HG02642 (cell line): Measurements from ENCODE around the gene TMEM109.

Experiments
- ATAC-seq: cut with Tn5 transposase; IDR thresholded peaks from one replicate; pipeline ENCODE4 v1.9.1; 2021; ENCODE audit warnings: mild to moderate bottlenecking; ENCODE audit not compliant: unreplicated experiment, poor library complexity

The TMEM109 gene

DNA sequence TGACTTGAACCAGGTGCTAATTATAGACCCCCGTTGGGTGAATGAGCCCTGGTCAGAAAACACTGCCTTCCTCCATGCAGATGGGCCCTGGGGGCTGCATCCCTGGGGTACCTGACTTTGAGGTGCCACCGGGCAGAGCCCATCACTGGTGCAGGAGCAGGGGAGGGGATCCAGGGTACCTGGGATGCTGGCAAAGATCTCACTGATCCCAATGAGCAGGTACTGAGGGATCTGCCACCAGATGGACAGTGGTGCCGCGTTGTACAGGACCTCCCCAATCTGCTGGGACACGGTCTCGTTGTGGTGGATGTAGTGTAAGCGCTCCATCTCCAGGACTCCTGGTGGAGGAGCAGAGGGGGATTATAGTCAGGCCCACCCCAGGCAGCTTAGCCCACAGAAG lies 25.3 kb downstream of the TMEM109 start:
- no peak for ATAC-seq

DNA sequence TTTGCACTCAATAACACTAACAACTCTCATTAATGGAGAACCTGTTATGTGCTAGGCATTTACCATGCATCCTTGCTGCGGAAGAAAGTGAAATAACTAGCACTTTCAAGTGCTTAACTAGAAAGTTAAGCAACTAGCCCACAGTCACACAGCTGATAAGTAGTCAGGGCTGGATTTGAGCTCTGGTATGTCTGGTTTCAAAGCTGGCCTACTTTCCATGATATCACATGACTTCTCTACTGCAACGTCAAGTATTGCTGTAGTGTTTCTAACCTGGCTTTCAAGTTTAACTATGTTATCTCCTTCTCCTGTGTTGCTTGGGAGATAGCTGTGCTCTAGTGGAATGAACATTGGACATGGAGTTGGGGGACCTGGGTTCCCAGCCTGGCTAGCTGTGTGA lies 25.9 kb downstream of the TMEM109 start:
- ATAC-seq = no peak

DNA sequence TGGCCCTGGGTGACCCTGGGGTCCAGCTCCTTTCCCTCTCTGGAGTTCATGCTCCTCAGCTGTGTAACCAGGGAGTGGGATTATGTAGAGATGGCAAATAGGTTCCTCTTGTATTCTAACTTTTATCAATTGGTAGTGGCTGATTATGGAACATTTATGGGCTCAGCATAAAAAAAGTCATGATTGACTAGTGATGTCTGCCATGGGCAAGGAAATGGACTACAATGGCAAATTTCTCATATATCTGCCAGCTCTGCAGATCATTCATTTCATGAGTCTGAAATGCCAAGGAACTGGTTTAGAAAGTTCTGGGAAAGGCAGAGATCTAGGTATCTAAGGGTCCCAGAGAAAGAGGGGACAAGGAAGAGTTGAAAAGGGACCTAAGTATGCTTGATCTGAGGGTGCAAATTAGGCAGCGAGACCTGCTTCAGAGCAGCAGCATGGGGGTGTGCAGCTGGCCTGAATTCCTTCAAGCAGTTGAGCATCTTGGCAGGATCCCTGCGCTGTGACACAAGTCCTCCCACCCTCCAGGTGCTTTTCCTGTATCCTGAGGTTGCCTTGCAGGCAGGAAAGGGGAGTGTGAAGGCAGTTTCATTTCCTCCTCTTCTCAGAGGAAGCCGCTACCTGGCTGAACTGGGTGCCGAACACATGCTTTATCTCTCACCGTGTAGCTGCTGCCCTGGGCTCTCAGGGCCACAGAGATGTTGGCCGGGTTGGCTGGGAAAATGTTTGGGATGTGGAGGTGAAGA lies 27.6 kb downstream of the TMEM109 start:
- ATAC-seq = no peak

DNA sequence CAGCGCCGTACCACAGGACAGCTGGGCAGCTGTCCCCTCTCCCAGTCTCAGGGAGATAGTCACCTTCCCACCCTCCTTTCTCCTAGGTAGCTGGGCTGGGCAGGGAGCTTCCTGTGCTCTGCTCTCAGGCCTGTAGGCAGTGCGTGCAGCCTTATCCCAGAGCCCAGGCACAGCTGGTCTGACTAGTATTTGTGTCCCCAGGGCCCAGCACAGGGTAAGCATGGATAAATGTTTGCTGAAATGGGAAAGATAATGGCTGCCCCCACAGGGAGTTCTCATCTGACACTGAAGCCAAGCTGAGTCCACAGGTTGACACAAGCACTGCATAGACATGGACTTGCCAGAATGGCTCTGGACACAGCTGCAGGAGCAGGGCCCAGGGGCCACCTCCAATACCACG lies 28.3 kb downstream of the TMEM109 start:
- ATAC-seq = no peak

DNA sequence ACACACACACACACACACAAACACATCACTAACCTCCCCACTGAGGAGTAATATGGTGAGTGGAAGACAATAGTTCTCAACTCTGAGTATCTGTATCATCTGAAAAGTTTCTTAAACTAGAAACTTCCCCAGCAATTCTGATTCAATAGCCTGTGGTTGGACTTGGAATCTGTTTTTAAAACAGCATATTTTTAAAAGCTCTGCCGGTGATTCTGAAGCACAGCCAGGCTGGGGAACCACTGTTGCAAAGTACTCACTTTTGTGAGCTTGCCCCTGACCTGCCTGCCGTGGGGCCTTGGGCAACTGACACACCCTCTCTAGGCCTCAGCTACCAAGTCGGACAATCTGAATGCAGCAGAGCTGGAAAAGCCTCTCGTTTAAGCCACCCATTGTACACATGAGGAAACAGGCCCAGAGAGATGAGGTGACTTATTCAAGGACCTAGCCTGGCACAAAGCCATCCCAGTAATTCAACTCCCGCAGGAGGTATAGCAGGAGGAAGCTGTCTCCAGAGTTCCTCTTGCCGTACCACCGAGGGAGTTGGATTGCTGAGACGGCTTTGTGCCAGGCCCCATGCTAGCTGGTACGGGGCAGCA lies 29.1 kb downstream of the TMEM109 start:
- ATAC-seq = no peak

DNA sequence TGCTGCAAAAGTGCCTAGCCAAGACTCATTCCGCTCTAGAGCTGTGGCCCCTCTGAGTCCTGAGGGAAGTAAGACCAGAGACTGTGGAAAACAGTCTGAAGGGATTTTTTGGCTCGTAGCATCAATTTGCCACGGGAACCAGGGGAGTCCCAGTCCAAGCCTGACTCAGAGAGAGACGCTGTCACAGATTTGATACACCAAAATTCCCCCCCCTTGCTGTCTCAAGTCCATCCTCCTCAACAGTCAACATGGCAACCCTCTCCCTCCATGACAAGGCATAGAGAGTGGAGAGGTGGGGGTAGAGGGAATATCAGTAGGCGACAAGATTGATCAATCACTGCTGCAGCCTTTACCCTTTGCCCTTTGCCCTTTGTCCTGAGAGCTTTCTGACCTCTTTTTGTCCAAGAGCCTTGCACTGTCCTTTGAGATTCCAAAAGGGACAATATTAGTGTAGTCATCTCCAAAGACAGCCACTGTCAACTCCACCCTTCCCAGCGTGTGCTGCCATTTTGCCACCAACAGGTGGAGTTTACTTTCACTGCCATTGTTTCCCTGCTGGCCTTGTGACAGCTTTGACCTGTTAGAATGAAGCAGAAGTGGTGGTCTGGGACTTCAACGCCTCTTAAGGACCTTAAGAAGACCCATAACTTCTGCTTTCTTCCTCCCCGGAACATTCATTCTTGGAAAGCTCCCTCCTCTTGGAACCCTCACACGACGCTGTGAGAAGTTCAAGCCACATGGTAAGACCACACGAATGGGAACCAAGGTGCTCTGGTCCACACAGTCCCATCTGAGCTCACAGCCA lies 30.7 kb downstream of the TMEM109 start:
- ATAC-seq = no peak

DNA sequence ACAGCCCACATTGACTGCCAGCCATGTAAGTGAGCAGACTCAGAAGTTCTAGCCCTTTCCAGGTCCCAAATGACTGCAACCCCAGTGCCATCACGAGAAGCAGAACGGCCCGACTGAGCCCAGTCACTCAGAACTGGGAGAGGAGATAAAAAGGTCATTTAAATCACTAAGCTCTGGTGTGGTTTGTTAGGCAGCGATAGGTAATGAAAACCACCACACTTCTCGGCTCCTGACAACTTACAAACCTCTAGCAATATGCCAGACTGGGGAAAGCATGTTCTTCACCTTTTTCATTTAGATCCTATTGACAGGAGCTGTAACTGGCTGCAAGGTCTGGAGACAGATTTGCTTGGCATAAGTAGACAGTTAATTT lies 31.3 kb downstream of the TMEM109 start:
- ATAC-seq = no peak

DNA sequence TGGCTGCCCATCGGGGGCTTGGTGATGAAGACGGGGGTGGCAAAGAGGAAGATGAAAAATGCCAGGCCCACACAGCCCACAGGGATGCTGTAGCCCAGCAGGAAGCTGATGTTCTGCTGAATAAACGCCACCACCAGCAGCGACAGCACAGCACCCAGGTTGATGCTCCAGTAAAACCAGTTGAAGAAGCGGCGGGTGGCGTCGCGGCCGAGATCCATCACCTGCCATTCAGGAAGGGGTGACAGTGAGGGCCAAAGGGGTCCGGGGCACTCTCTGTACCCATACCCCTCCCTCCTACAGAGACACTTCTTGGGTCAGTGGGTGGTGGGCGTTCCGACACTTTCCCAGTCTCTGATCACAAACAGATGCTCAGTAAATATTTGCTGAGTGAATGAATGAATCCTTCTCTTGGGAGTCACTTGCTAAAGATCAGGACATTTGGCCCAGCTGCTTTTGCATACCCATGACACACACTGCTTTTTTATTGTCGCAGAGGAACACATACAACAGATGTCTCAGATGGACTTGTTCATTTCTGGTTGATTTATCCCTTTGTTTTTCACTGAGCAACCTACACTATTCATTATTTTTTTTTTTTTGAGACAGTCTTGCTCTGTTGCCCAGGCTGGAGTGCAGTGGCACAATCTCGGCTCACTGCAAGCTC lies 32.8 kb downstream of the TMEM109 start:
- ATAC-seq = no peak

DNA sequence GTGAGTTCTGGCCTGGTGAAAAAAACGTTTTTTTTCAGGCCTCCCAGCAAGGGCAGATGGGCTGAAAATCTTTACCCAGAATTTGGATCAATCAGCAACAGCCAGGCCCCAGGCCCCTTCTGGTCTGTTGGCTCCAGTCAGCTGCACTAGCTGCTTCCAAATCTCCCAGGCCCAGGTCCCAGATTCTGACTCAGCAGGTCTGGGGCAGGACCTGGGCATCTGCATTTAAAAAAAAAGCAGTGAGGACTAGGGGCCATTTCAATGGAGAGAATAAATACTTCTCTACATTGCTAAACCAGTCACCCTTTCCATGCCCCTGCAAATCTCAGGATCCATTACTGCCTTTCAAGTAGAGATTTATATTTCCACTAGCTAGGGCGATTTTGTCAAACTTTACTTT lies 33.7 kb downstream of the TMEM109 start:
- ATAC-seq = no peak

DNA sequence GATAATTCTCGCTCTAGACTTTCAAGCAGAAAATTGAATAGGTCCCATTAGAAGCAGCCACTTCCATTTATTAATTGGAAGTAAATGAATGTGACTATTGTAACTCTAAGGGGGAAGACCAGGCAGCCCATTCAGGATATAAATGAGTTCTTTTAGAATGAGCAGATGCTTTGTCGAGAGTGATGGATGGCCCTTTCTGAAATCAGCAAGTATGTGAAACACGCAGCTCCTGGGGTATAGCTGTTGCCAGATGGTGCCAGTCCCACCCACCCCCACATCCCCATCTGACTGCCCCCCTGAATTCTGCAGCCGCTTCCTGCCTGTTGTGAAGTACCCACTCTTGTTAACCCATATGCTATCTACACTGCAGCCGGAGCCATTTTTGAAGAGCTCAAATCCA lies 34.3 kb downstream of the TMEM109 start:
- no peak for ATAC-seq

DNA sequence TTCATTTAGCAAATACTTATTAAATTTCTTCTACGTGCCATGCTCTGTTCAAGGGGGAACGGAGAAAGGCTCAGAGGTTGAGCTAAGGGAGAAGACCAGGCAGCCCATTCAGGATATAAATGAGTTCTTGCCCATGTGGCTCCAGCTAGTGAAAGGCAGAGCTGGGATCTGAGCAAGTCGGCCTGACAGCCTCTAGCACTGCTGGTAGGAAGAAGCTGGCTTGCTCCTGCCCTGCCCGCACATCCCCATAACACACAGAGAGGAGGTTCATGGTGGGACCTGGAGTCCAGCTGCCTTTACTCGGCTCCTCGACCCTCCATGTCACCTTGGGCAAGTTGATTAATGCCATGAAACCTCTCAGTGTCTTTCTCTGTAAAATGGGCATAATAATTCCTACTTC lies 36.1 kb downstream of the TMEM109 start:
- no peak for ATAC-seq

DNA sequence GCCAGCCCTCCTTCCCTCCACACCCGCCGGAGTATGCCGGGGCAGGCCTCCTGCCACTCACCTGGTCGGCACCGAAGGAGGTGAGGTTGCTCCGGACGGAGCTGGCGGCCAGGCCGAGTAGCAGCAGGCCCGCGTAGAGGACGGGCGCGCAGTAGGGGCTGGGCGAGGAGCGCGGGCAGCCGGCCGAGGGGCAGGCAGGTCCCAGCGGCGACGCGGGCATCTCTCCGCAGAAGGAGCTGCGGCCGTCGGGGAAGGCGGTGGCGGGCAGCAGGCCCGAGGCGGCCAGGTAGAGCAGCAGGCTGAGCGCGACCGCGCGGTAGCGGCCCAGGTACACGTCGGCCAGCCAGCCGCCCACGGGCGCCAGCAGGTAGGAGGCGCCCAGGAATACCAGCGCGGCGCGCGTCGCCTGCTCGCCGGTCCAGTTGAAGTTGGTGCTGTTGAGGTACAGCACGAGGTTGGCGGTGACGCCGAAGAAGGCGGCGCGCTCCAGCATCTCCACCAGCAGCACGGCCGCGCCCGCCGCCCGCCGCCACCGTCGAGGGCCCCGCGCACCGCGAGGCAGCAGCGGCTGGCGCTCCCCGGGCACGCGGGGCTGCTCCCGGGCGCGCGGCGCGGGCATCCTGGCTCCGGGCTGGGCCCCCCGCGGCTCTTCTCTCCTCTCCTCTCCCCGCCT lies 37.1 kb downstream of the TMEM109 start:
- no peak for ATAC-seq

DNA sequence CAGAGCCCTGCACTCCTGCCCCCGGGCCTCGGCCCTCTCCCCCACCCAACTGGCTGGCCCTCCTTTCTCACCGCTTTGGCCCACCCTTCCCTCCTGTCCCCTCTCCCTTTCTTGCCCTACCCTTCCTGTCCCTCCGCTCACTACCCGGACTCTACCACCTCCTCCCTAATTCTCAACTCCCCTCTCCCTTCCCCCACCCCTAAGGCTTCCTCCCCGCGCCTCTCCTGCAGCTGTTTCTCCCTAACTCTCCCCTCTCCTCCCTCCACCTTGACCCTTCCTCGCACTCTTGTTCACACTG lies 37.6 kb downstream of the TMEM109 start:
- ATAC-seq = no peak

DNA sequence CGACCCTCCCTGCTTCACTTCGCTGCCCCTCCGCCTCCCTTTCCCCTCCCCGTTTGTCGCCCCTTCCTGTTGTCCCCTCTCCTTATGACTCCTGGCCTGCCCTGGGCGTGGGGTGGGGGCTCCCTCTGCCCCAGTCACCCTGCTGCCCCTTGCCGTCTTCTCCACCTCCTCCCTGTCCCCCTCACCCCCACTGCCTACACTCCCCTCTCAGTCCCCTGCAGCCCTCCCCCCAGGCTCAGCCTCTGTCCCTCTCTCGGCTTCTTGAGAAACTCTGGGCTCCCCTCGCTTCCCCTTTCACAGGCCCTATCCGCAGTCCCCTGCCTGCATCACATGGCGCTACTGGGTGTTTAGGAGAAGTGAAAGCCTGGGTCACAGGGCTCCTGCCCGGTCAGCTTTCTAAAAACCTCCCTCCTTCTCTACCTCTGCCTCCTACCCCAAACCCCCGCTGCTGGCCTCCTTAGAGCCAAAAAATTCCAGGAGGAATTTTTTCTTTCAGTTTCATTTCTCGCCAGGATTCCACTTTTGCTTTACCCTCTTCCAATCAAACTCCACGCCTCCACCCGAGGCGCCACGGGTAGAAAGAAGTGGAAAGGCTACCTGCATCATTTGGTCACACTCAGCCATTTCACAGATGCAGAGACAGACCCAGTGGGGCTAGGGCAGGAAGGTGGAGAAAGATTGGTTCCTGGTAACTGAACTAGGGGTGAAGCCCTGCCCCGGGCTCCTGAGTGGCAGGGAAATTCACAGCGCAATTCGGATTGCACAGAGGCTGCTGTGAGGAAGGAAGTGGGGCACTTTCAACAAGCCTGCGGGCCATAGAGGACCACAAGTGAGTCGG lies 38.2 kb downstream of the TMEM109 start, which contains the start of gene SLC15A3:
Gene SLC15A3, minus strand, starts transcription at position 273 of the 838 bp plus-strand sequence. CDS start 625 bp downstream, outside the sequence.
- peak; percentile 82 for ATAC-seq

DNA sequence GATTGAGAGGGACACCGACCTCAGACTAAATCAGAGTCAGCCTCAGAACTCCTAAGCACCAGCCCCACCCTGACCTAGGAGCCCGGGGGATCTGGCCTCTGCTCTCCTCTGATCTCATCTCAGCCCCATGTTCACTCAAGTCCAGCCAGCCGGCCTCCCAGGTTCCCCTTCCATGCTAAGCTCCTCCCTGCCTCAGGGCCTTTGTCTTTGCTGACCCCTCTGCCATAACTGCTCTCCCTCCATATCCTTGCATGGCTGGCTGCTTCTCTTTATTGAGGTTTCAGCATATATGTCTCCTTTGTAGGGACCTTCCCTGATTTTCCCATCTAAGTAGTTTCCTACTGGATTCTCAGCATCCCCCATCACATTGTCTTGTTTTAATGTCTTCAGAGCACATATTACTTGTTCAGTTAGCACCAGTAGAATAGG lies 38.8 kb downstream of the TMEM109 start:
- no peak for ATAC-seq

DNA sequence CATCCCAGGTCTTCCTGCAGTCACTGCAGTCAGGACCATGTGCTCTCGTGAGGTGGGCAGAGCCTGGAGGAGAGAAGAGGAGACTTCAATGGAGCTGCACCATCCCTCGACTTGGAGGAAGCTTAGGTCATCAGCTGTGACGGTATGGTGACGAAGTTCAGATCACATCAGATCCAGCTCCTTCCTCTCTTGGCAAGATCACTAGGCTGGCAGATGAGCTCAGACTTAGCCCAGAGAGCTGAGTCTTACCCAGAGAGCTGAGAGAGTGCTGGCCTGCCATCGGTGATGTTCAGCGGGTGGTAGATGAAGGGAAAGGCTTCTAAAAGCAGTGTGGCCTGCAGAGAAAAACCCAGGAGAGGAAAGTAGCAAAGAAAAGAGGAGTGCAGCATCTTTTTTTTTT lies 39.8 kb downstream of the TMEM109 start:
- ATAC-seq = no peak

DNA sequence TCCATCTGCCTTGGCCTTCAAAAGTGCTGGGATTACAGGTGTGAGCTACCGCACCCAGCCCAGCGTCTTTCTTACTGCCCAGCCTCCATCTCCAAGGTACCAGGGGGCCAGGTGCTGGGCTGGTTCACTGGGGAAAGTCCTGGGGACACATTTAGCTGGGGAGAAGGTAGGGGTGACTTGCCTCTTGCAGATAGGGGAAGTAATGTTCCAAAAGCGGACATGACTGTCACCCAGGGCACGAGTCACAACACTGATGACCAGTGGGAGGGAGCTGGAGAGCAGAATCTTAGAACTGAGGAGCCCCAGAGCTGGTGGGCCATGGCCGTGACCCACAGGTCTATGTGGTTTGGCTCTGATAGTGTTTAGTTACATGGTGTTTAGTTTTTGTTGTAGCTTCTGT lies 40.5 kb downstream of the TMEM109 start:
- ATAC-seq = no peak

DNA sequence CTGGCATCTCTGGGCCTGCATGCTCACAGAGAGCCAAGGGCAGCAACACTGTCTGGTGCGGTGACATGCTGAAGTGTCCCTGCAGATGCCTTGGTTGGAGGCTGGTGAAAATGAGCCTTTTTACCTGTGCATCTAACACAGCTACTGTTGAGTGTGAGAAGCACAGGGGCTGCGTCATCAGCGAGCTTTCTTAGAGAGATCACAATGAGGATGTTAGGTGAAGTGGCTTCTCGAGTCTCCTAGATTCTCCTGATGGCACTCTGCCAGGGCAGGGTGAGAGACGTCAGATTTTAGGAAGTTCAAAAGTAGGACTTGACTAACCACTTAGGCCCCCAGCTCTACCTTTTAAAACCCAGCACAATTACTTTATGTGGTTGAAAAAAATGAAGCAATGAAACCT lies 41.6 kb downstream of the TMEM109 start:
- ATAC-seq = no peak

DNA sequence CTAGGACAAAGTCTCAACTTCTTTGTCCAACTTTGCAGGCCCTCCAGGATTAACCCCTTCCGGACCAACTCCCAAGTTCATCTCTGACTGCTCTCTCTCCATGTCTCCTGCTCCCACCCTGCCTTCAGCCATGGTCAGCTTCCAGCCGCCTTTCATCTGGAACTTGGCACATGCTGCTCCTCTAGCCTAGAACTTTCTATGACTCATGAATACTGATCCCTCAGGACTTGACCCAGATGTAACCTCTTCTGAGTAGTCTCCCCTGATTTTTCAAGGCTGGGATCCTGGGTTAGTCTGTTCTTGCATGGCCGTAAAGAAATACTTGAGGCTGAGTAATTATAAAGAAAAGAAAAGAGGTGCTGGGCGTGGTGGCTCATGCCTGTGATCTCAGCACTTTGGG lies 43.2 kb downstream of the TMEM109 start:
- no peak for ATAC-seq

DNA sequence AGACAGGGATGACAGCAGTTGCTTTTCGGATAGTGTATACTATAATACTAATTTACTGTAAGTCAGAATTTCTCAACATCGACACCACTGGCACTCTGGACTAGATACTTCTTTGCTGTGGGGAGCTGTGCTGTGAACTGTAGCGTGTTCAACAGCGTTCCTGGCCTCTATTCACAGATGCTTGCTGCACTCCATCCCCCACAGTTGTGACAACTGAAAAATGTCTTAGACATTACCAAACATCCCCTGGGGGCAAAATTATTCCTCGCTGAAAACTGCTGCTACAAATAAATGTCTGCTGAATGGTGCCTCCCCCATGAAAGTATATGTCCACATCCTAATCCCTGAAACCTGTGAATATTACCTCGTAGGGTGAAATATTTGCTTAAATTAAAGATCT lies 45.5 kb downstream of the TMEM109 start:
- ATAC-seq = no peak
